Hematopoietic multipotent progenitor cell treated with erythropoietin and hydrocortisone succinate and interleukin-3 and kit ligand, for 6 days (in vitro differentiated cells): Measurements from ENCODE around the gene THRSP.

Experiments
- DNase-seq: peaks from one replicate; pipeline ENCODE4 v3.0.0-alpha.2; 2015

The THRSP gene

DNA sequence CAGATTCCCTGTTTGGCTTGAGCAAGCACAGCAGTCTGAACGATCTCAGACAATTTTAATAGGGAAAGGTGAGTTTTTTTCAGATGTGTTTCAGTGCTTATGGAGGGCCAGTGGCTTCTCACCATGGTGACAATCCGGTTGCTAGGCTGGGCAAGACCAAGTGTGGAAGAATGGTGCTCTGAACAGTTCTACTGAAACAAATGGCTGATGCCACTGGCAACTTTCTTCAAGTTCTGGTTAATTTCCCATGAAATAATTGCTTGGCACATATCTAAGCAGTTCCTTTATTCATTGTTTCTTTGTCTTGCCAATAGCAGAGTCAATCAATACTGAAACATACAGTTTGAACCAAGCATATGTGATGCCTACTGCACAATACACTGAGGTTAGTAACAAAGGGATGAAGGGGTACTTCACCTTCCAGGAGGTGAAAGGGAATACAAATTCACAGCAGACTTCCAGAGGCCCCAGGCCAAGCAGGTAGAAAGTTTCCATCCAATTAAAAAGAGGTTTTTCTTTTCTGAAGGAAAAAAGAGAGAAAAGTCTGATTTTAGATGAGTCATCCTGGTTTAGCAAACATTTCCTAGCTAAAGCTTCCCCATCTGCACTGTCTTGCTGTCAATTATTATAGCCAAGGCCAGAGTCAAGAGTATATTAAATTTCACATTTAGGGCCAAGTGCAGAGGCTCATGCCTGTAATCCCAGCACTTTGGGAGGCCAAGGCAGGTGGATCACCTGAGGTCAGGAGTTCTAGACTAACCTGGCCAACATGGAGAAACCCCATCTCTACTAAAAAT lies 37.2 kb downstream of the THRSP start:
- no peak for DNase-seq

DNA sequence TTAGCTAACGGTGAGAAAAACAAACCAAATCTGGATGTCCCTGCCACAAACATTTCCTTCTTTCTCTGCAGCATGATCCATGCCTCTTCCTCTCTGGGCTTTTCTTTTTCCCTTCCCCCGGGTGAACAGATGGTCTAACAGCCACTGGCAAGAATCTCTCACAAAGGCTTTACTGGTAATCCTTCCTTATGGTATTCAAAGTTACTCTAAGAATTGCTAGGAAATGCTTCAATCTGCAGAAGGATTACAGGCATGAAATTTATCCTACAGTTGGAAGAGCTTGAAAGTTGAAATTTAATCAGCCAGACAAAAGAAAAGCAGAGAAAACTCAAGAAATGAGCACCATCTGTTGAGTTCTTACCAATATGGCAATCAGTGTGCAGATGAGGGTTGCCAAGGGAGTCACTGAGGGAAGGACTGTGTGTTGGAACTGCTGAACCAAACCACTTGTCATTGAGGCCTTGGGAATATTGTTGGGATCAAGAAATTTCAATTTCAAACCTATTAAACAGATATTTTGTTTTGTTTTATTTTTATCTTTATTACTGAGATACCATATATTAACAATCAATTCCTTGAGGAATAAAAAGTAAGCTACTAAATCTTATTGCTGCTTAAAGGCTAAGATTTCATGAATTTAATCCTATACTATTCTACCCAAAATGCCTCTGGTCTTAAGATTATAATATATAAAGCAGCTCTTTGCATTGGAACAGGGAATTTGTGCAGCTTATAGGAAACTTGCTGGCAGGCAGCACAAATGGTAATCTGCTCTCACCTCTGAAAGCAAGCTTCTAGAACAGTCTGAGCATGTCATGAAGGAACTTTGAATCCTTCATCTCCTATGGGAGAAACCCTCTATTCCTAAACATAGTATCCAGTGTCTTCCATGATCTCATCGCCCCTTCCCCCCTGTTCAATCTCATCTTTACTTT lies 45.7 kb downstream of the THRSP start:
- DNase-seq, result no peak

DNA sequence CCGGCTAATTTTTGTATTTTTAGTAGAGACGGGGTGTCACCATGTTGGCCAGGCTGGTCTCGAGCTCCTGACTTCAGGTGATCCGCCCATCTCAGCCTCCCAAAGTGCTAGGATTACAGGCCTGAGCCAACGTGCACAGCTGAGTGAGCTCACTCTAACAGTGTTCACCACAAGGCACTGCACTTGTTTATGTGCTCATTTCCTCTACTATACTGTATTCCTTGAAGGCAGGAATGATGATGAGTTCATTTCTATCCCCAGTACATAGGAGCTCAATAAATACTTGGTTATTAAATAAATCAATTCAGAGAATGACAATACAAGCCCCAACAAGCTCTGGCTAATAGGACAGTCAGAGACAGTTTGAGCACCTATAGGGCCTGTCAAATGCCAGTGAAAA lies 46.7 kb downstream of the THRSP start:
- DNase-seq, result no peak

DNA sequence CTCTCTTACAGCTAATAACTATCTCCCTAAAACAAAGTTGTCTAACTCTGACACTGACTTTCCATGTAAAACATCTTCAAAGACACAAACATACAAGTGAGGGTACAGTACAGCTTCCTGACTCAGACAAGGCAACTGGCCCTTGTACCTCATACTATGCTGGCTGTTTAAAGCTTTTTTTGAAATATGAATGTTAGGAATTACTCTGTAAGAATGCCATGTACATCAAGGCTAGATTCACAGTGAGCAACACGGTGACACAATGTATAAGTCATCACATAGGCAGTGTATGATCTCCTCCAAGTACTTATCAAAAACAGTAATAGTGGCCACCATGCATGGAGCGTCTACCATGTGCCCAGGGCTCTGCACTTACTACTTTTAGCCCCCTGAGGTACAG lies 47.2 kb downstream of the THRSP start:
- no peak for DNase-seq

DNA sequence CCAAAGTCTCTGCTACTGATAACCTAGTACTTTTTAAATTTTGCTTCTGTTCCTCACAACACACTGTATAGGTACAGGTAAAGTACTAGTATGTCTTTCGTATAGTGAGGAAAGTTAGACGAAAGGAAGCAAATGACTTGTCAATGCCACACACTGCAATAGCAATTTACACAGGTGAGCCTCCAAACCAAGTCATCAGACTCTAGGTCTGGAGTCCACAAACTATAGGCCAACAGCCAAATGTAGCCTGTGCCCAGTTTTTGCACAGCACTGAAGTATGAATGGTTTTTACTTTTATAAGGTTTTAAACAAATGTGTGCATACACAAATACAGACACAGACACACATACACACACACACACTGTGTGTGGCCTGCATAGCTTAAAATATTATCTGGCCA lies 47.6 kb downstream of the THRSP start:
- no peak for DNase-seq

DNA sequence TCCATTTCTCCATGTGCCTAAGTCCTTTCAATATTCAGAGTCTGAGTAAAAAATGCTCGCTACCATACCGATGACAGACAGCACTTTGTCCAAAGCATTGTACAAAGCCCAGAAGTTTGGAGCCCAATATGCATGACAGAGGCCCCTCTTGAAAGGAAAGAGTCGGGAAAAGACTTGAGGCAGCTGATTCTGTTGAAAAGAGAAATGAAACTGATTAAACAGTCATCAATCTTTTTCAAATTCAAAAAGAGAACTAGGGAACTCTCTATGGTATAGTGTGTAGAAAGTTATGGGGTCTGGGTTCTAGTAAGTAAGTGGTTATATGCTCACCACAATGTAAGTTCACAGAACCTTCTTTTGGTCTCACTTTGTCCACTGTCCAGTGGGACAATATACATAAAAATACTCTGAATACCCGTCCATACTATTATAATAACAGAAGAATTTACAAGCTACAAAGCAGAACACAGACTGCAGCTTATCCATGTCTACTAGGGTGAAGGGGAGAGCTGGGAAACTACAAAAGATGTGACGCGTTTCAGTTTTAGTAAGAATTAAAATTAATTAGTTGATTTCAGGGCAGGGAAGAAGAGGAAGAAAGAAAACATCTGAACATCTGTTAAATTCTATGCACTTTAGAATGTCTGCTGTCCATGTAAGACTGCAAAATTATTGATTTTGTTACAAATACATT lies 49.1 kb downstream of the THRSP start:
- DNase-seq, result no peak
